ENCODE data around the gene ABCB7.
"Not testable (repeated sequence)": the region's sequence is repeated elsewhere in the genome, so short reads cannot be mapped to it uniquely, and the experiment has no call there.

The ABCB7 gene

DNA sequence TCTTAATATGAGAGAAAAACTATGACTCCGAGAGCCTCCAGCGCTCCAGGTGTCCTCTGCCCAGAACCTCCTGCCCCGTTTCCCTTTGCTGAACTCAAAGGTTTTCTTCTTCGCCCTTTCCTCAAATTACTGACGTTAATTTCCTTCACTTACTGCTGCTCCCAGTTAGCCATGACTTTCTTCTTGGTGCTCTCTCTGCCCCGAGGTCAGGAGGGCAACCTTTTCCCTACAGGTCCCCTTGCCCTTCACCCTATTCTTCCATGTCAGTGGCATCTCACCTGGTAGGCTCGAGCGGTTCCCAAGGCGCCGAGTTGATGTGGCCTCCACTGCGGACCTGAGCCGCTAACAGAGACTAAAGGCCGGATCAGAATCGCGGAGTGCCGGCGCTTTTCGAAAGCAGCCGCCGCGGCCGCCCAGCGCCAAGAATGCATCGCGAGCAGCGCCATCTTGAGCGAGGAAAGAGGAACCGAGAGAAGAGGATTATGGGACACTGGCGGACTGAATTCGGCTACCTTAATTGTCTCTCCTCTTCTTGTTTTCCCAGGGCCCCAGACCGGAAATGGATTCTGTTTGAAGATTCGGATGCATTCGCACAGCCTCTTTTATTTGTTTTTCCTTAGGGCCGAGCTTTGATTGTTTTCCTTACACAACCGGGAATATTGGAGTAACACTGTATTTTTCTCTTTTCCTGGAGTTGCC, at the start of gene ABCB7:
ABCB7 (minus strand) TSS at position 457 of the 699 bp plus-strand sequence; CDS start at position 446, 11 bp downstream.
- FAIRE-seq (no peak), DNase-seq (ENCODE audit: insufficient read length, low spot score) (peak; percentile 22)

DNA sequence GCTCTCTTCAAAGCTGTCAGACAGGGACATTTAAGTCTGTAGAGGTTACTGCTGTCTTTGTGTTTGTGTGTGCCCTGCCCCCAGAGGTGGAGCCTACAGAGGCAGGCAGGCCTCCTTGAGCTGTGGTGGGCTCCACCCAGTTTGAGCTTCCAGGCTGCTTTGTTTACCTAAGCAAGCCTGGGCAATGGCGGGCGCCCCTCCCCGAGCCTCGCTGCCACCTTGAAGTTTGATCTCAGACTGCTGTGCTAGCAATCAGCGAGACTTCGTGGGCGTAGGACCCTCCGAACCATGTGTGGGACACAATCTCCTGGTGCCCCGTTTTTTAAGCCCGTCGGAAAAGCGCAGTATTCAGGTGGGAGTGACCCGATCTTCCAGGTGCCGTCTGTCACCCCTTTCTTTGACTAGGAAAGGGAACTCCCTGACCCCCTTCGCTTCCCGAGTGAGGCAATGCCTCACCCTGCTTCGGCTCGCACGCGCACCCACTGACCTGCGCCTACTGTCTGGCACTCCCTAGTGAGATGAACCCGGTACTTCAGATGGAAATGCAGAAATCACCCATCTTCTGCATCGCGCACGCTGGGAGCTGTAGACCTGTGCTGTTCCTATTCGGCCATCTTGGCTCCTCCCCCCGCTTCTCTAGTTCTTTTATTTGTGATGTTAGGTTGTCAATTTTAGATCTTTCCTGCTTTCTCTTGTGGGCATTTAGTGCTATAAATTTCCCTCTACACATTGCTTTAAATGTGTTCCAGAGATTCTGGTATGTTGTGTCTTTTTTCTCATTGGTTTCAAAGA, 32.5 kb upstream of the ABCB7 start:
- not testable (repeated sequence) for DNase-seq (ENCODE audit: insufficient read length, low spot score); FAIRE-seq

- FAIRE-seq (no peak), DNase-seq (ENCODE audit: insufficient read length, low spot score) (no peak)
These were observed 25.6 kb upstream of the ABCB7 start for GRCh38 chrX:75181721-75182120.

- DNase-seq (ENCODE audit: insufficient read length, low spot score); FAIRE-seq: not testable (repeated sequence)
These were observed 23.6 kb upstream of the ABCB7 start for GRCh38 chrX:75179536-75180293.

DNA sequence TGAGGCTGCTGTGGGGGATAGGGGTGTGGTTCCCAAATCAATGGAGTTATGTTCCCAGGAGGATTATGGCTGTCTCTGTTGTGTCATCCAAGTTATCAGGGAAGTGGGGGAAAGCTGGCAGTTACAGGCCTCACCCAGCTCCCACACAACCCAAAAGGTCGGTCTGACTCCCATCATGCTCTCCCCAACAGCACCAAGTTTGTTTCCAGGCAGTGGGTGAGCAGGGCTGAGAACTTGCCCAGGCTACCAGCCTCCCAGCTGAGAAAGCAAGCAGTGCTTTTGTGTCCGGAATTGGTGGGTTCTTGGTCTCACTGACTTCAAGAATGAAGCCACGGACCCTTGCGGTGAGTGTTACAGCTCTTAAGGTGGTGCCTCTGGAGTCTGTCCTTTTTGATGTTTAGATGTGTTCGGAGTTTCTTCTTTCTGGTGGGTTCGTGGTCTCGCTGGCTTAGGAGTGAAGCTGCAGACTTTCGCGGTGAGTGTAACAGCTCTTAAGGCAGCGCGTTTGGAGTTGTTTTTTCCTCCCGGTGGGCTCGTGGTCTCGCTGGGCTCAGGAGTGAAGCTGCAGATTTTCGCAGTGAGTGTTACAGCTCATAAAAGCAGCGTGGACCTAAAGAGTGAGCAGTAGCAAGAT, 16.3 kb upstream of the ABCB7 start:
- not testable (repeated sequence) for FAIRE-seq; DNase-seq (ENCODE audit: insufficient read length, low spot score)

DNA sequence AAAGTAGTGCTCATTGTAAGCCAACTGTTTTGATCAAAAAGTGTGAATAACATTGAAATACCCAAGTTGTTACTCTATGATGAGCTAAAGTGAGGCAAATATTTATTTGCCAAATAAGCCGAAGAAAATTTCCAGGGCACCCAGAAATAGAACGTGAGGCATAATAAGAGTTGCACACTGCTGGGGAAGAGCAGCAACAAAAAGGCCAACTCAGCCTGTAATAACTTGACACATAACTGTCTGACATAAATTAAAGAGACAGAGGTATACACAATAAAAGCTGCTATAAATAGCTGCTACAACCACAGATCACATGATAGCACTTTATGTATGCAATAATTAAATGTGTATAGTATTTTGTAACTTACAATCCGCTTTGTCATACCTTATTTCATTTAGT, 2.0 kb upstream of the ABCB7 start:
- FAIRE-seq = no peak
- no peak for DNase-seq (ENCODE audit: insufficient read length, low spot score)

- FAIRE-seq (no peak), DNase-seq (ENCODE audit: insufficient read length, low spot score) (no peak)
These were observed 455 bp upstream of the ABCB7 start for GRCh38 chrX:75156531-75156945.

DNA sequence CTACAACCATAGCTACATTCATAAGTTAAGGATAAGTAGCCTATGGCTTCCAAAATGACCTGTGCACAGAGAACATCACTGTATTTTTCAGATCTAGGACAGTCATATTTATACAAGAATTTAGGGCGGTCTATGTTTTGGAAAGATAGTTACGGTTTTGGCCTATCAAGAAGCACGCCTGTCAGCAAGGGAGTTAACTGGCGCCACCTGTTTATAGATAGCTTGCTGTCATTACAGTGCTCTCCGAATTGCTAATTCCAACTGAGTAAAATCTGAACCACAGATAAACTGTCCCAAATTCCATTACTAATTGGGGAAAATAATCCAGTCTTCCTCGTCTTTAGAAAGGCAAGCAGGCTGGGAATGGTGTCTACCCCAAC, 646 bp downstream of the ABCB7 start:
- FAIRE-seq (no peak), DNase-seq (ENCODE audit: insufficient read length, low spot score) (no peak)

DNA sequence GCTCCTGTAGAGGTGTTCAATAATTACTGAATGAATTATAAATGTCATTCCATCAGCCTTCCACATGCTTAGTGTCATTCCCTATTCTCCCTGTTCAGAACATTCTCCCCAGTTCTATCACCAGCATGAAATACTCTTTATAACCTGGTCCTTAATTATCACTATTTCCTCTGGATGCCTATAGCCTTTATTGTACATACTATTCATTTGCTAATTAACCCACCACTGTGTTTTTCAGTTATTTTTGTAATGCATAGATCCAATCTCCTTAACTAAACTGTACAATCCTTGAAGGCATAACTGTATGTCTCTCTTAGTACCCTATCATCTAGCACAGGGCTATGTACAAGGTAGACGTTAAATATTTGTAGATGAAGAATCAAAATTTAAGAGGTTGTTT, 1.2 kb downstream of the ABCB7 start:
- DNase-seq (ENCODE audit: insufficient read length, low spot score) (no peak), FAIRE-seq (no peak)

DNA sequence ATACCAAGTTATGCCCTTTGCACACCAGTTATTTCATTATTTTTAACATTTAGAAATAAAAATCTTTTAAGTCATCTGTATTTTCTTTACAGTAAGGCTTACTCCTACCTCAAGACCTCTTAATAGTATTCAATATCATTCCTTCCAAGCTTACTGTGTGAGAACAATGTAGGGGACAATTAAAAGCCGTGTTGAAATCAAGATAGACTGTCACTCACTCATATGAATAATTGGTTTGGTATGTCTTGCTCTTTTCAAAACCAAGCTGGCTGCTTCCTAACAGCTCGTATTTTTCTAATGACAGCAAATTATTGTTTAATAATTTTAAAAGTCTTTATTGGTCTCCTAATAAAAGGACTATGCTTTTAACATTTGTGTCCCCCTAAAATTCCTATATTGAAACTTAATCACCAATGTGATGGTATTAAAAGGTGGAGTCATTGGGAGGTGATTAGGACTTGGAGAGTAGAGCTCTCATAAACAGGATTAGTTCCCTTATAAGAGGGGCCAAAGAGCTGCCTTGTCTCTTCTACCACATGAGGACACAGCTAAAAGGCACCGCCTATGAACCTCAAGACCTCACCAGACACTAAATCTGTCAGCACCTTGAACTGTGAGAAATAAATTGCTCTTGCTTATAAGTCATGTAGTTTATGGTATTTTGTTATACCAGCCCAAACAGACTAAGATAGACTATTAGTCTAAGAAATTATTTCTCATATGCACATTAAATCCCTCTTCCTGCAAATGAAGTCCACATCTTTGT, 4.1 kb downstream of the ABCB7 start:
- no peak for DNase-seq (ENCODE audit: insufficient read length, low spot score)
- no peak for FAIRE-seq

GRCh38 chrX:75149654-75150053, 6.4 kb downstream of the ABCB7 start:
- FAIRE-seq (no peak), DNase-seq (ENCODE audit: insufficient read length, low spot score) (no peak)

GRCh38 chrX:75132672-75133071, 23.4 kb downstream of the ABCB7 start:
- FAIRE-seq = no peak
- DNase-seq (ENCODE audit: insufficient read length, low spot score) = no peak

DNA sequence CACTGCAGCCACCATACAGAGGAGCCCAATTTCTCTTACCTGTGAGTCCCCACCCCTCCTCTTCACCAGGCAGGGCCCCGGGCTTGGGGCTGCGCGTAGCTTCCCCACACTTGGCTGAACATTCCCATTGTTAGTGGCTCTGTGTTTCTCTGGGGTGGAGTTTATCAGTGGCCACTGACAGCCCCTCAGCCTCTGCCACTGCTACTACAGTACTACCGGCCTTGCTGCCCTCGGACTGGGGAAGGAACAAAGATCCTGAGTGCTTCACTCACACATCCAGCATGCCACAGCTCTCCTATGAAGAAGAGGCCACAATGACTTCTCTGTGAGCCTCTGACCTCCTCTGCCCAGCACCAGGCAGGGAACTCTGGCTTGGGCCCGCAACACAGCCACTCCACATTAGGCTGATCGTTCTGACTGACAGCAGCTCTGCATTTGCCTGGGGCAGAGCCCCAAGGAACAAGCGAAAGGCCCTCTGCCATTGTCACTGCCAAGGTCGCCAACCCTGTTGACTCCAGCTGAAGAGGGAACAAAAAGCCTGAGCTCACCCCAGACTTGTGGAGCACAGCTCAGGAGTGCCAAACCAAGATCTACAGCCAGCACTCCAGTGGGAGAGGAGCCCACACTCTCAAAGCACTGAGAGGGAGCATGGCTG, 24.0 kb downstream of the ABCB7 start:
- FAIRE-seq = no peak
- DNase-seq (ENCODE audit: insufficient read length, low spot score) = no peak

DNA sequence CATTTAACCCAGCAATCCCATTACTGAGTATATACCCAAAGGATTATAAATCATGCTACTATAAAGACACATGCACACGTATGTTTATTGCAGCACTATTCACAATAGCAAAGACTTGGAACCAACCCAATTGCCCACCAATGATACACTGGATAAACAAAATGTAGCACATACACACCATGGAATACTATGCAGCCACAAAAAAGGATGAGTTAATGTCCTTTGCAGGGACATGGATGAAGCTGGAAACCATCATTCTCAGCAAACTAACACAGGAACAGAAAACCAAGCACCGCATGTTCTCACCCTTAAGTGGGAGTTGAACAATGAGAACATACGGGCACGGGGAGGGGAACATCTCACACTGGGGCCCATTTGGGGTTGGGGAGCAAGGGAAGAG, 27.0 kb downstream of the ABCB7 start:
- DNase-seq (ENCODE audit: insufficient read length, low spot score); FAIRE-seq: not testable (repeated sequence)

DNA sequence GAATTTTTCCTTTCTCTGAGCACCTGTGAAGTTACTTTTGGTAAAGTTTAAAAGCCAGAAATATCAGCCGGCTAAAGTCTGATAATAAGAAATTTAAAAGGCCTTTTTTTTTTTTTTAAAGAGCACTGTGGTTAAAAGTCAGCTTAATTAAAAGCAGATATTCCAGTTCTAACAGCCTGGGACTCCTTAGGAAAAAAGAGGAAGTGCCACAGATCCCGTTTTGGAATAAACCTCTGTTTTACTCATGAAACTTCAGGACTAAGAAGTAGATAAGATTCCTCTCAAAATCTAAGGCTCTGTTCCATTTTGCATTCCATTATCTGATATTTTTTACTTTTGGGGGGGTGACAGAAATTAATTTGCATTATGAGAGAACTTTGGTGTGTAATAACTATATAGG, 37.8 kb downstream of the ABCB7 start:
- no peak for FAIRE-seq
- no peak for DNase-seq (ENCODE audit: insufficient read length, low spot score)

GRCh38 chrX:75115707-75116413, 40.2 kb downstream of the ABCB7 start:
- DNase-seq (ENCODE audit: insufficient read length, low spot score) (no peak), FAIRE-seq (no peak)

- DNase-seq (ENCODE audit: insufficient read length, low spot score) = no peak
- FAIRE-seq = no peak
These were observed 41.4 kb downstream of the ABCB7 start for GRCh38 chrX:75114638-75115037.

GRCh38 chrX:75113664-75114063, 42.4 kb downstream of the ABCB7 start:
- FAIRE-seq (no peak), DNase-seq (ENCODE audit: insufficient read length, low spot score) (no peak)
